ENCODE measurements around the gene KCNMB2. TPM values are rescaled to one million over a fixed set of nuclear protein-coding genes. Genes with fewer than 3 reads are reported as not detected.

KCNMB2 gene
- total RNA-seq, 1 experiment from 2014 or later = not detected

GRCh38 chr3:178673529-178673928 lies 137.3 kb downstream of the KCNMB2 start (continued):
- TF ChIP-seq AFF4 (CRISPR knock-in tag; IDR thresholded peaks at IDR 0.05; ENCODE audit: borderline replicate concordance) = no peak

- Mint-ChIP-seq H3K36me3 (no peaks in the 10 kb centered on the region), H3K9me3 (no peaks in the 10 kb centered on the region), H3K4me3 (no peak overlapping the region), H3K27ac (no peak overlapping the region), H3K27me3 (ENCODE audit: low read depth) (no peaks in the 10 kb centered on the region), H3K4me1 (0 out of 2 replicates have a peak, but pooled peaks cover 3% of the 10 kb centered on the region)
- ATAC-seq (no peak), DNase-seq (ENCODE audit: low spot score) (no peak)
- ChIA-PET CTCF (no interaction called here), POLR2A (no interaction called here)
- TF ChIP-seq ZNF138 (CRISPR knock-in tag; conservative IDR thresholded peaks at IDR 0.05) = no peak
- TF ChIP-seq ZNF423 (CRISPR knock-in tag; IDR thresholded peaks at IDR 0.05) = no peak
- no peak for TF ChIP-seq FOXJ3 (CRISPR knock-in tag; IDR thresholded peaks at IDR 0.05; ENCODE audit: borderline replicate concordance)
- no peak for TF ChIP-seq ATF6 (CRISPR knock-in tag; IDR thresholded peaks at IDR 0.05)
- no peak for TF ChIP-seq IRF2 (CRISPR knock-in tag; IDR thresholded peaks at IDR 0.05; ENCODE audit: borderline replicate concordance, low read depth)
- TF ChIP-seq ZBTB43 (CRISPR knock-in tag; IDR thresholded peaks at IDR 0.05) = no peak
- no peak for TF ChIP-seq PRRX2 (CRISPR knock-in tag; IDR thresholded peaks at IDR 0.05)
- no peak for TF ChIP-seq ARID4B (CRISPR knock-in tag; IDR thresholded peaks at IDR 0.05; ENCODE audit: borderline replicate concordance)
- no peak for TF ChIP-seq CDX4 (CRISPR knock-in tag; IDR thresholded peaks at IDR 0.05; ENCODE audit: borderline replicate concordance)
- no peak for TF ChIP-seq ZNF671 (CRISPR knock-in tag; IDR thresholded peaks at IDR 0.05)
- TF ChIP-seq GABPB1 (CRISPR knock-in tag; IDR thresholded peaks at IDR 0.05) = no peak
- TF ChIP-seq TEAD1 (CRISPR knock-in tag; IDR thresholded peaks at IDR 0.05) = no peak
- TF ChIP-seq IRF1 (CRISPR knock-in tag; IDR thresholded peaks at IDR 0.05) = no peak
- no peak for TF ChIP-seq ZSCAN18 (CRISPR knock-in tag; IDR thresholded peaks at IDR 0.05)
- no peak for TF ChIP-seq ATF2 (CRISPR knock-in tag; IDR thresholded peaks at IDR 0.05; ENCODE audit: borderline replicate concordance, low read depth)
- no peak for TF ChIP-seq MAX (CRISPR knock-in tag; IDR thresholded peaks at IDR 0.05)
- TF ChIP-seq TEAD4 (CRISPR knock-in tag; IDR thresholded peaks at IDR 0.05) = no peak
- TF ChIP-seq ATF1 (CRISPR knock-in tag; IDR thresholded peaks at IDR 0.05) = no peak
Measured at GRCh38 chr3:178676077-178676476, 139.8 kb downstream of the KCNMB2 start.
